Prostate gland (tissue), 2 donors: ENCODE results near the gene RBBP7.

Experiments
- POLR2A ChIP-seq: fragments of 450-650 bp; IDR thresholded peaks from one replicate; pipeline ENCODE4 v1.6.1; 2016; ENCODE audit warnings: antibody characterized with exemption, mild to moderate bottlenecking
- POLR2AphosphoS5 ChIP-seq: sonication (generic); formaldehyde crosslinking; IDR thresholded peaks from one replicate; pipeline ENCODE4 v1.6.1; 2017; ENCODE audit warnings: antibody characterized with exemption
- TF ChIP-seq, protein P1 (sequence below), 4 experiments: fragments of 200-600 bp in 2 of 4; fragments of 450-650 bp in 2 of 4; sonication (generic) in 2 of 4; IDR thresholded peaks; 1 replicate in 3 of 4; 2 replicates in 1 of 4; pipeline ENCODE4 v1.5.1; 2016 to 2019; ENCODE audit warnings: antibody characterized with exemption in 4 of 4, mild to moderate bottlenecking in 2 of 4, moderate library complexity in 2 of 4

GRCh38 chrX:16874458-16875095, 4.4 kb upstream of the RBBP7 start:
- TF ChIP-seq, protein P1, sequence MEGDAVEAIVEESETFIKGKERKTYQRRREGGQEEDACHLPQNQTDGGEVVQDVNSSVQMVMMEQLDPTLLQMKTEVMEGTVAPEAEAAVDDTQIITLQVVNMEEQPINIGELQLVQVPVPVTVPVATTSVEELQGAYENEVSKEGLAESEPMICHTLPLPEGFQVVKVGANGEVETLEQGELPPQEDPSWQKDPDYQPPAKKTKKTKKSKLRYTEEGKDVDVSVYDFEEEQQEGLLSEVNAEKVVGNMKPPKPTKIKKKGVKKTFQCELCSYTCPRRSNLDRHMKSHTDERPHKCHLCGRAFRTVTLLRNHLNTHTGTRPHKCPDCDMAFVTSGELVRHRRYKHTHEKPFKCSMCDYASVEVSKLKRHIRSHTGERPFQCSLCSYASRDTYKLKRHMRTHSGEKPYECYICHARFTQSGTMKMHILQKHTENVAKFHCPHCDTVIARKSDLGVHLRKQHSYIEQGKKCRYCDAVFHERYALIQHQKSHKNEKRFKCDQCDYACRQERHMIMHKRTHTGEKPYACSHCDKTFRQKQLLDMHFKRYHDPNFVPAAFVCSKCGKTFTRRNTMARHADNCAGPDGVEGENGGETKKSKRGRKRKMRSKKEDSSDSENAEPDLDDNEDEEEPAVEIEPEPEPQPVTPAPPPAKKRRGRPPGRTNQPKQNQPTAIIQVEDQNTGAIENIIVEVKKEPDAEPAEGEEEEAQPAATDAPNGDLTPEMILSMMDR (IDR thresholded peaks at IDR 0.05) = no peak
- TF ChIP-seq POLR2A (no peak), POLR2AphosphoS5 (no peak)
